ENCODE measurements around the gene MYLK3. TPM values are rescaled to one million over a fixed set of nuclear protein-coding genes. Genes with fewer than 3 reads are reported as not detected.
"Not testable (repeated sequence)": the region's sequence is repeated elsewhere in the genome, so short reads cannot be mapped to it uniquely, and the experiment has no call there.

MYLK3 gene
- total RNA-seq, 4 donors from 2014 or later = not detected

- Histone ChIP-seq H3K4me1 (peaks cover 4 to 42% (median 20%) of the 10 kb centered on the region in 4 donors), H3K9me3 (no peaks in the 10 kb centered on the region), H3K4me3 (peak overlapping the region; percentile 63 to 94 (median 83)), H3K27ac (peak overlapping the region; percentile 91 to 95 (median 93)), H3K36me3 (no peaks in the 10 kb centered on the region), H3K27me3 (no peaks in the 10 kb centered on the region)
- peak in 2 of 3 donors; percentile 62 to 75 for DNase-seq
- no peak for TF ChIP-seq POLR2A (IDR thresholded peaks at IDR 0.05)
- peak in 1 of 6 experiments; percentile 28 for TF ChIP-seq CTCF (IDR thresholded peaks at IDR 0.05)
These were observed 60.0 kb downstream of the MYLK3 start for GRCh38 chr16:46688101-46688653.

- H3K4me1 ChIP-seq = peaks cover 4 to 43% (median 20%) of the 10 kb centered on the region in 4 donors
These were observed 60.7 kb downstream of the MYLK3 start for GRCh38 chr16:46687486-46687885.

GRCh38 chr16:46686815-46687473, 61.2 kb downstream of the MYLK3 start:
- TF ChIP-seq POLR2A (IDR thresholded peaks at IDR 0.05) = no peak
- no peak for TF ChIP-seq CTCF (IDR thresholded peaks at IDR 0.05)
- Histone ChIP-seq H3K27ac (peak overlapping the region in 1 of 4 donors; percentile 94), H3K9me3 (no peaks in the 10 kb centered on the region), H3K36me3 (no peaks in the 10 kb centered on the region), H3K27me3 (no peaks in the 10 kb centered on the region), H3K4me1 (peaks cover 4 to 43% (median 21%) of the 10 kb centered on the region in 4 donors), H3K4me3 (peak overlapping the region in 2 of 4 donors; percentile 75 to 91)
- no peak for DNase-seq

More at GRCh38 chr16:46687486-46687885, 60.7 kb downstream of the MYLK3 start:
- Histone ChIP-seq H3K4me3 (peak overlapping the region in 2 of 4 donors; percentile 75 to 91), H3K9me3 (no peaks in the 10 kb centered on the region), H3K36me3 (no peaks in the 10 kb centered on the region), H3K27ac (peak overlapping the region in 2 of 4 donors; percentile 94 to 95), H3K27me3 (no peaks in the 10 kb centered on the region)
- TF ChIP-seq CTCF (IDR thresholded peaks at IDR 0.05) (no peak), POLR2A (IDR thresholded peaks at IDR 0.05) (no peak)
- no peak for DNase-seq

GRCh38 chr16:46681867-46682266, 66.3 kb downstream of the MYLK3 start:
- peaks cover 0 to 30% (median 0%) of the 10 kb centered on the region in 3 donors for H3K36me3 ChIP-seq
- DNase-seq, H3K9me3 ChIP-seq, H3K27ac ChIP-seq, H3K27me3 ChIP-seq, H3K4me3 ChIP-seq: not testable (repeated sequence)
- H3K4me1 ChIP-seq = peaks cover 0 to 19% (median 7%) of the 10 kb centered on the region in 4 donors

GRCh38 chr16:46677943-46678342, 70.2 kb downstream of the MYLK3 start:
- H3K9me3 ChIP-seq, H3K4me1 ChIP-seq, H3K4me3 ChIP-seq, DNase-seq, H3K27me3 ChIP-seq, H3K27ac ChIP-seq: not testable (repeated sequence)
- H3K36me3 ChIP-seq = peaks cover 0 to 67% (median 0%) of the 10 kb centered on the region in 3 donors

- TF ChIP-seq POLR2A (IDR thresholded peaks at IDR 0.05) (no peak), CTCF (IDR thresholded peaks at IDR 0.05) (peak; percentile 66 to 92 (median 88))
- Histone ChIP-seq H3K27me3 (no peaks in the 10 kb centered on the region), H3K27ac (no peak overlapping the region), H3K9me3 (no peaks in the 10 kb centered on the region), H3K4me1 (peaks cover 0 to 4% (median 0%) of the 10 kb centered on the region in 4 donors), H3K4me3 (no peak overlapping the region), H3K36me3 (peaks cover 0 to 92% (median 3%) of the 10 kb centered on the region in 3 donors)
- DNase-seq = peak in 2 of 3 donors; percentile 46 to 82
These were observed 74.7 kb downstream of the MYLK3 start for GRCh38 chr16:46673320-46674013.
